Thyroid gland (tissue), 4 donors: ENCODE data around the gene TBC1D4. TPM values are rescaled to one million over a fixed set of nuclear protein-coding genes. Genes with fewer than 3 reads are reported as not detected.

Source experiments
- DNase-seq, 2 donors: peaks; one replicate each; pipeline ENCODE4 v3.0.0-alpha.2; 2019
- H3K27ac ChIP-seq, 3 donors: fragments of 200-600 bp; sonication (generic); 1 replicate in 2 of 3; 2 replicates in 1 of 3; pipeline ENCODE4 v1.5.1; 2016 to 2019; ENCODE audit warnings: mild to moderate bottlenecking in 1 of 3, moderate library complexity in 1 of 3
- H3K27me3 ChIP-seq: fragments of 200-600 bp; sonication (generic); one replicate; pipeline ENCODE4 v1.5.1; 2019
- H3K36me3 ChIP-seq, 2 donors: fragments of 200-600 bp; sonication (generic); one replicate each; pipeline ENCODE4 v1.5.1; 2016 to 2019
- H3K4me1 ChIP-seq, 2 donors: fragments of 200-600 bp; sonication (generic); one replicate each; pipeline ENCODE4 v1.5.1; 2017 to 2019
- H3K4me3 ChIP-seq, 3 donors: fragments of 200-600 bp; sonication (generic); replicated peaks in 1 of 3; 1 replicate in 2 of 3; 2 replicates in 1 of 3; pipeline ENCODE4 v1.5.1; 2016; ENCODE audit warnings: mild to moderate bottlenecking in 1 of 3
- H3K9me3 ChIP-seq: fragments of 200-600 bp; sonication (generic); one replicate; pipeline ENCODE4 v1.5.1; 2017
- POLR2A ChIP-seq, 2 donors: fragments of 450-650 bp; IDR thresholded peaks; one replicate each; pipeline ENCODE4 v1.6.1; 2017; ENCODE audit warnings: antibody characterized with exemption in 2 of 2, mild to moderate bottlenecking in 2 of 2, moderate library complexity in 1 of 2
- WGBS, 2 donors: methylation state at CpG; one replicate each; pipeline ENCODE4 v1.1.5; 2017; 5-methylcytosine and 5-hydroxymethylcytosine counted together
- intact Hi-C: fragments of 100-400 bp; cut with DNase I; formaldehyde crosslinking; loops from one replicate; pipeline ENCODE4 v1.15.1; 2023
- total RNA-seq, 4 donors: library from RNA; depleted of rRNA; stranded (reverse); fragments of >200 nt; gene quantifications; one replicate each; pipeline ENCODE4 v1.2.3, GENCODE V29; 2016
- TF ChIP-seq, protein P1 (sequence below), 6 experiments: fragments of 200-600 bp in 3 of 6; fragments of 450-650 bp in 3 of 6; sonication (generic) in 3 of 6; IDR thresholded peaks; one replicate each; pipeline ENCODE4 v1.5.1; 2016 to 2019; ENCODE audit warnings: antibody characterized with exemption in 6 of 6, mild to moderate bottlenecking in 2 of 6, inconsistent platforms in 1 of 6, moderate library complexity in 1 of 6

The TBC1D4 gene
- total RNA-seq, 4 donors from 2014 or later = 42.5 to 72.6 (median 70.6) TPM

GRCh38 chr13:75493156-75493555 is 11.2 kb upstream of the TBC1D4 start:
- no peaks in the 10 kb centered on the region for H3K27me3 ChIP-seq
- H3K4me1 ChIP-seq = peaks cover 4 to 5% of the 10 kb centered on the region in 2 donors
- H3K36me3 ChIP-seq = no peaks in the 10 kb centered on the region
- no peak overlapping the region for H3K27ac ChIP-seq
- no peak overlapping the region for H3K4me3 ChIP-seq
- DNase-seq = no peak
- no peaks in the 10 kb centered on the region for H3K9me3 ChIP-seq
- intact Hi-C loops = no loop called here
- TF ChIP-seq POLR2A (IDR thresholded peaks at IDR 0.05) = no peak
- TF ChIP-seq, protein P1, sequence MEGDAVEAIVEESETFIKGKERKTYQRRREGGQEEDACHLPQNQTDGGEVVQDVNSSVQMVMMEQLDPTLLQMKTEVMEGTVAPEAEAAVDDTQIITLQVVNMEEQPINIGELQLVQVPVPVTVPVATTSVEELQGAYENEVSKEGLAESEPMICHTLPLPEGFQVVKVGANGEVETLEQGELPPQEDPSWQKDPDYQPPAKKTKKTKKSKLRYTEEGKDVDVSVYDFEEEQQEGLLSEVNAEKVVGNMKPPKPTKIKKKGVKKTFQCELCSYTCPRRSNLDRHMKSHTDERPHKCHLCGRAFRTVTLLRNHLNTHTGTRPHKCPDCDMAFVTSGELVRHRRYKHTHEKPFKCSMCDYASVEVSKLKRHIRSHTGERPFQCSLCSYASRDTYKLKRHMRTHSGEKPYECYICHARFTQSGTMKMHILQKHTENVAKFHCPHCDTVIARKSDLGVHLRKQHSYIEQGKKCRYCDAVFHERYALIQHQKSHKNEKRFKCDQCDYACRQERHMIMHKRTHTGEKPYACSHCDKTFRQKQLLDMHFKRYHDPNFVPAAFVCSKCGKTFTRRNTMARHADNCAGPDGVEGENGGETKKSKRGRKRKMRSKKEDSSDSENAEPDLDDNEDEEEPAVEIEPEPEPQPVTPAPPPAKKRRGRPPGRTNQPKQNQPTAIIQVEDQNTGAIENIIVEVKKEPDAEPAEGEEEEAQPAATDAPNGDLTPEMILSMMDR (IDR thresholded peaks at IDR 0.05) = no peak

DNA sequence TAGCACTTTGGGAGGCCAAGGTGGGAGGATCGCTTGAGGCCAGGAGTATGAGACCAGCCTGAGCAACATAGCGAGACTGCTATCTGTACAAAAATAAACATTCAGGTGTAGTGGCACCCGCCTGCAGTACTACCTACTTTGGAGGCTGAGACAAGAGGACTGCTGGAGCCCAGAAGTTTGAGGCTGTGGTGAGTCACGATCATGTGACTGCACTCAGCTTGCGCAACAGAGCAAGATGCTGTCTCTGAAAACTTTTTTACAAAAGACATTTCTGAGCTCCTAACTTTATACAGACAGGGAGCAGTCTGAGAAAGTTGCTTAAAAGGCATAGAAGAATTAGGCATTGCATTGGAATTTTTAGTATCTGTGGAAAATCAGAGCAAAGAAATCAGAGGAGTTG is 10.4 kb upstream of the TBC1D4 start:
- H3K4me3 ChIP-seq = no peak overlapping the region
- WGBS, 2 donors = 96 to 97% methylated on average over 5 of the region's 5 CpGs
- intact Hi-C loops = no loop called here
- no peaks in the 10 kb centered on the region for H3K36me3 ChIP-seq
- no peak overlapping the region for H3K27ac ChIP-seq
- no peak for DNase-seq
- no peaks in the 10 kb centered on the region for H3K27me3 ChIP-seq
- TF ChIP-seq, protein P1 (IDR thresholded peaks at IDR 0.05) = no peak
- no peak for TF ChIP-seq POLR2A (IDR thresholded peaks at IDR 0.05)
- H3K9me3 ChIP-seq = no peaks in the 10 kb centered on the region
- peaks cover 4 to 5% of the 10 kb centered on the region in 2 donors for H3K4me1 ChIP-seq

- no peaks in the 10 kb centered on the region for H3K36me3 ChIP-seq
- H3K4me3 ChIP-seq = no peak overlapping the region
- TF ChIP-seq, protein P1 (IDR thresholded peaks at IDR 0.05) = no peak
- TF ChIP-seq POLR2A (IDR thresholded peaks at IDR 0.05) = no peak
- H3K4me1 ChIP-seq = peaks cover 4 to 8% of the 10 kb centered on the region in 2 donors
- H3K9me3 ChIP-seq = no peaks in the 10 kb centered on the region
- no peak overlapping the region for H3K27ac ChIP-seq
- WGBS, 2 donors = 91 to 93% methylated on average over 2 of the region's 2 CpGs
- intact Hi-C loops = no loop called here
- DNase-seq = no peak
- no peaks in the 10 kb centered on the region for H3K27me3 ChIP-seq
Observed at GRCh38 chr13:75491376-75491775, 9.4 kb upstream of the TBC1D4 start.

DNA sequence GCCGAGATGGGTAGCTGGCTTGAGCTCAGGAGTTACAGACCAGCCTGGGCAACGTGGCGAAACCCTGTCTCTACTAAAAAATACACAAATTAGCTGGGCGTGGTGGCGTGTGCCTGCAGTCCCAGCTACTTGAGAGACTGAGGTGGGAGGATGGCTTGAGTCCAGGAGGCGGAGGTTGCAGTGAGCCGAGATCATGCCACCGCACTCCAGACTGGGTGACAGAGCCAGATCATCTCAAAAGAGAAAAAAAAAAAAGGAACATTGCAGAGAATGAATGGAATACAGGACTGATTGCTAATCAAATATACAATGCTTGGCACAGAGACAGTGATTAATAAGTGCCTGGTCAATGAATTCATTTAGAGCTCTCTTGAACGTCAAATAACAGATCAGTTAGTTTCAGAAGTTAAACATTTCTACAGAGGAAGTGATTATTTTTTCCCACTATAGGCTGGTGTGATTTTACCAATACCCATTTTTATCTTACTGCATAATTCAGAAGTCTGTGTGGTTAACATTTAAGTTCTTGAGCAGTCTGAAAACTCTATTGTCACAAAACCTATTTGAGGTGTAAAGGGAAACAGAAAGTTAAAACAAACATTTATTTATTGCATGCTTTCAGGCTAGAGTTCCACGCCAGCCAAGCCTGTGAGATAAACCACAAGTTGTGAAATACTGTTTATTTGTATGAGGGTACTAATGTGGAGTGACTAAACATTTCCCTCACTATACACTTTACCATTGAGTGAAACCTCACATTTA is 7.7 kb upstream of the TBC1D4 start:
- H3K36me3 ChIP-seq = no peaks in the 10 kb centered on the region
- TF ChIP-seq, protein P1 (IDR thresholded peaks at IDR 0.05) = no peak
- TF ChIP-seq POLR2A (IDR thresholded peaks at IDR 0.05) = no peak
- no peak overlapping the region for H3K4me3 ChIP-seq
- peaks cover 8 to 16% of the 10 kb centered on the region in 2 donors for H3K4me1 ChIP-seq
- H3K27ac ChIP-seq = no peak overlapping the region
- WGBS, 2 donors = 28 to 42% methylated on average over 10 of the region's 10 CpGs
- H3K9me3 ChIP-seq = no peaks in the 10 kb centered on the region
- intact Hi-C loops = loop anchor here (10.0 kb wide), 1 partner anchor 55 kb away; the partner anchor contains the start of gene UCHL3
- H3K27me3 ChIP-seq = no peaks in the 10 kb centered on the region
- peak; percentile 85 to 86 for DNase-seq
